Endothelial cell of umbilical vein (primary cell): ENCODE results near the gene WFIKKN2. TPM values are rescaled to one million over a fixed set of nuclear protein-coding genes. Genes with fewer than 3 reads are reported as not detected.

Source experiments
- BruUV-seq: library from RNA; stranded (reverse); fragments of 400-500 nt; replicated peaks from 2 replicates; lab custom pipeline; 2021; lab: Mats Ljungman, UMichigan
- CTCF ChIA-PET: fragments of 300-600, 350-600 bp; sonication (Branson Sonifier 250); formaldehyde crosslinking; loops from one replicate; lab custom pipeline; 2021; ENCODE audit warnings: antibody characterized with exemption, inconsistent platforms; lab: Charles Lee
- POLR2A ChIA-PET: fragments of 300-600, 350-600 bp; sonication (Branson Sonifier 250); formaldehyde crosslinking; loops from one replicate; lab custom pipeline; 2021; ENCODE audit warnings: antibody characterized with exemption, inconsistent platforms; lab: Charles Lee
- DNase-seq: peaks from one replicate; pipeline ENCODE4 v3.0.0-alpha.2; 2011; ENCODE audit warnings: low read depth, low spot score
- FAIRE-seq: peaks from 2 replicates; lab custom pipeline; 2011; peaks lifted over from hg19 to GRCh38; lab: Jason Lieb, UNC
- H2AFZ ChIP-seq: 2 replicates; pipeline ENCODE4 v1.6.0; 2012; ENCODE audit warnings: low read depth, low read length, control low read depth, inconsistent platforms
- H3K27ac ChIP-seq: 2 replicates; pipeline ENCODE4 v1.5.1; 2011; ENCODE audit warnings: low read depth, mild to moderate bottlenecking, control low read depth, low read length, moderate library complexity; ENCODE audit not compliant: insufficient read depth
- H3K27me3 ChIP-seq, 2 experiments: 2 replicates each; pipeline versions ENCODE4 v1.6.0 to v1.6.1; 2011; ENCODE audit warnings: low read length in 2 of 2, mixed read lengths in 1 of 2; ENCODE audit not compliant: control insufficient read depth in 2 of 2, insufficient read depth in 2 of 2
- H3K36me3 ChIP-seq, 2 experiments: 2 replicates in 1 of 2; 3 replicates in 1 of 2; pipeline ENCODE4 v1.5.1; 2011; ENCODE audit warnings: low read length in 2 of 2, mild to moderate bottlenecking in 1 of 2, moderate library complexity in 1 of 2; ENCODE audit not compliant: control insufficient read depth in 2 of 2, insufficient read depth in 2 of 2; ENCODE audit errors: extremely low read depth in 1 of 2
- H3K4me1 ChIP-seq: 3 replicates; pipeline ENCODE4 v1.5.1; 2011; ENCODE audit warnings: mild to moderate bottlenecking, low read length; ENCODE audit not compliant: control insufficient read depth, insufficient read depth; ENCODE audit errors: extremely low read depth
- H3K4me2 ChIP-seq: 2 replicates; pipeline ENCODE4 v1.6.1; 2011; ENCODE audit warnings: low read length, control low read depth, mixed read lengths; ENCODE audit not compliant: insufficient read depth
- H3K4me3 ChIP-seq, 3 experiments: fragments of 200-600 bp in 1 of 3; sonication (generic), shearing (Covaris generic) in 1 of 3; replicated peaks in 1 of 3; 2 replicates each; pipeline ENCODE4 v1.5.1; 2011 to 2016; ENCODE audit warnings: control low read depth in 3 of 3, low read length in 3 of 3, mild to moderate bottlenecking in 2 of 3, inconsistent platforms in 1 of 3, low read depth in 1 of 3, moderate library complexity in 1 of 3; ENCODE audit not compliant: insufficient read depth in 1 of 3
- H3K79me2 ChIP-seq: 2 replicates; pipeline ENCODE4 v1.6.0; 2012; ENCODE audit warnings: low read length, inconsistent platforms; ENCODE audit not compliant: control insufficient read depth, insufficient read depth
- H3K9ac ChIP-seq: replicated peaks from 2 replicates; pipeline ENCODE3; 2011; ENCODE audit warnings: low read length, control low read depth; ENCODE audit not compliant: insufficient read depth; ENCODE audit errors: extremely low read depth
- H3K9me1 ChIP-seq: replicated peaks from 3 replicates; pipeline ENCODE4 v1.6.0; 2011; ENCODE audit warnings: mild to moderate bottlenecking, low read length; ENCODE audit not compliant: control insufficient read depth, insufficient read depth; ENCODE audit errors: extremely low read depth
- H3K9me3 ChIP-seq: replicated peaks from 2 replicates; pipeline ENCODE4 v1.5.1; 2012; ENCODE audit warnings: low read length, inconsistent platforms; ENCODE audit not compliant: control insufficient read depth, insufficient read depth
- H4K20me1 ChIP-seq: replicated peaks from 2 replicates; pipeline ENCODE3; 2011; ENCODE audit warnings: mild to moderate bottlenecking, low read length; ENCODE audit not compliant: control insufficient read depth, insufficient read depth; ENCODE audit errors: extremely low read depth
- EZH2 ChIP-seq: IDR thresholded peaks from 2 replicates; pipeline ENCODE4 v1.6.1; 2012; ENCODE audit warnings: borderline replicate concordance, low read depth, mild to moderate bottlenecking, moderate library complexity, low read length, inconsistent platforms; ENCODE audit not compliant: severe bottlenecking
- FOS ChIP-seq: IDR thresholded peaks from 2 replicates; pipeline ENCODE4 v1.6.1; 2011; ENCODE audit warnings: mild to moderate bottlenecking, low read length, moderate library complexity, borderline replicate concordance; ENCODE audit not compliant: insufficient read depth
- GATA2 ChIP-seq: IDR thresholded peaks from 2 replicates; pipeline ENCODE4 v1.7.0; 2011; ENCODE audit warnings: low read depth, mild to moderate bottlenecking, moderate library complexity, mixed read lengths, low read length; ENCODE audit not compliant: insufficient read length, insufficient read depth
- JUN ChIP-seq: IDR thresholded peaks from 2 replicates; pipeline ENCODE4 v1.6.1; 2011; ENCODE audit warnings: borderline replicate concordance, low read depth; ENCODE audit not compliant: insufficient read length, insufficient read depth
- MAX ChIP-seq: IDR thresholded peaks from 2 replicates; pipeline ENCODE4 v1.6.1; 2011; ENCODE audit not compliant: insufficient read depth, insufficient read length
- MYC ChIP-seq: IDR thresholded peaks from one replicate; pipeline ENCODE4 v1.6.1; 2011; ENCODE audit warnings: mild to moderate bottlenecking, low read depth, low read length
- POLR2A ChIP-seq: IDR thresholded peaks from 2 replicates; pipeline ENCODE4 v1.6.1; 2012; ENCODE audit warnings: low read depth, mild to moderate bottlenecking, control low read depth, low read length
- POLR2AphosphoS5 ChIP-seq: IDR thresholded peaks from 2 replicates; pipeline ENCODE4 v1.6.1; 2012; ENCODE audit warnings: low read depth, mild to moderate bottlenecking, control low read depth, low read length, moderate library complexity; ENCODE audit not compliant: insufficient read depth
- dilution Hi-C: fragments of 300-500 bp; cut with MboI; formaldehyde crosslinking; loops from one replicate; pipeline ENCODE4 v1.15.0; 2019; ENCODE audit warnings: low sequenced_read_pairs; ENCODE audit not compliant: extremely low pct_ligation_motif_present
- intact Hi-C: fragments of 100-400 bp; cut with micrococcal nuclease; formaldehyde crosslinking; loops from one replicate; pipeline ENCODE4 v1.10.0; 2022
- polyA plus RNA-seq, 4 experiments: library from polyadenylated mRNA; depleted of rRNA in 3 of 4; stranded (reverse) in 3 of 4; unstranded in 1 of 4; fragments of >200 nt; gene quantifications; 2 replicates each; pipeline versions ENCODE4 v1.2.1 to v1.2.3, GENCODE V29; 2011 to 2012; ENCODE audit warnings: missing spikeins in 1 of 4
- total RNA-seq: library from RNA; stranded (reverse); gene quantifications from 2 replicates; pipeline ENCODE4 v1.2.3, GENCODE V29; 2021

The WFIKKN2 gene
- total and polyA plus RNA-seq, 2 donors (not counting 3 experiments of a cell fraction or from before 2014, with no cell fraction given) = 0.03 TPM; not detected in 1

DNA sequence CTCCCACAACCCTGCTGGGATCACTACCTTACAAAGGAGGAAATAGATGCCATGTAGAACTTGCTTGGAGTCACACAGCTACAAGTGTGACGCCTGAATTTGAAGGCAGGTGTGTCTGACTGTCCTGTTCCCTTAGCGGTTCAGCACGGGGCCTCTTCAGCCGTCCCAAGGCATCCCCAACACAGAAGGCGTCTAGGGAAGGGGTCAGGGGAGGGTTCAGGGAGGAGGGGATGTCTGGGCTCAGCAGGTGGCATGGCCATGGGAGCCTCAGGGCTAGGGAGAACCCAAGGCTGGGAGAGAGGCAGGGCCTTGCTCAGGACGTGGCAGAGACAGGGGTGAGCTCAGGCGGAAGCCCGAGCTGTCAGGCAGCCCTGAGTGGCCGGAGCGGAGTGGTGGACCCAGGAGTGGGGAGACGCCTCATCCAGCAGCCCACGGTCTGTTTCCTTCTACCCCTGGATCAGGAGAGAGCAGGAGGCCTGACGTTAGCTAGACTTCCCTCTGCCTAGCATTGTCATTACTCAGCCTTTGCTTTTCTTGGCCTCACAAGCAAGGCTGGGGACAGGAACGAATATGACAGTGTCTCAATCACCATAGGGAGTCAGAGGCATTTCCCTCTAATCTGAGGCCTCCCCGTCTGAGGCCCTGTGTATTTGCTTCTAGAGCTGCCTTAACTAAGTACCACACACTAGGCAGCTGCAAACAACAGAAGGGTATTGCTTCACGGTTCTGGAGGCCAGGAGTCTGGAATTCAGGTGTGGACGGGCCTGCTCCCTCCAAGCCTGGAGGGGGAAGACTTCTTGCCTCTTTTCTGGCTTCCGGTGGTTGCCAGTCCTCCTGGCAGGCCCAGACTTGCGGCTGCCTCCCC lies 36.7 kb upstream of the WFIKKN2 start:
- no peaks in the 10 kb centered on the region for H3K79me2 ChIP-seq
- no peaks in the 10 kb centered on the region for H3K9me3 ChIP-seq
- FAIRE-seq (no peak), DNase-seq (no peak)
- no peaks in the 10 kb centered on the region for H3K36me3 ChIP-seq
- ChIA-PET POLR2A (no interaction called here), CTCF (interaction anchor here (0.9 to 6.4 kb wide), 4 partner anchors 8 to 35 kb away, joined by 3 to 42 read pairs (median 4); no protein-coding TSS in a partner anchor)
- dilution Hi-C loops = no loop called here
- no peaks in the 10 kb centered on the region for H4K20me1 ChIP-seq
- no peaks in the 10 kb centered on the region for H3K9me1 ChIP-seq
- H3K4me2 ChIP-seq = no peak overlapping the region
- no peak overlapping the region for H3K4me3 ChIP-seq
- no peaks in the 10 kb centered on the region for H3K27me3 ChIP-seq
- H3K9ac ChIP-seq = no peak overlapping the region
- H2AFZ ChIP-seq = no peak overlapping the region
- TF ChIP-seq POLR2A (no peak), EZH2 (no peak), MYC (no peak), JUN (no peak), GATA2 (no peak), FOS (no peak), MAX (no peak), POLR2AphosphoS5 (no peak)
- no TSS peak for BruUV-seq
- intact Hi-C loops = no loop called here
- no peak overlapping the region for H3K27ac ChIP-seq
- no peaks in the 10 kb centered on the region for H3K4me1 ChIP-seq
